SHP77 (cell line): ENCODE measurements around the gene INTS6L.
A peak's percentile ranks its signal among the peaks of the same experiment; 100 is the strongest.
"Not testable (repeated sequence)": the region's sequence is repeated elsewhere in the genome, so short reads cannot be mapped to it uniquely, and the experiment has no call there.

Experiments used
- DNase-seq, 2 experiments: peaks; one replicate each; lab custom pipeline; 2025; lab: John Stamatoyannopoulos, UW

INTS6L gene

DNA sequence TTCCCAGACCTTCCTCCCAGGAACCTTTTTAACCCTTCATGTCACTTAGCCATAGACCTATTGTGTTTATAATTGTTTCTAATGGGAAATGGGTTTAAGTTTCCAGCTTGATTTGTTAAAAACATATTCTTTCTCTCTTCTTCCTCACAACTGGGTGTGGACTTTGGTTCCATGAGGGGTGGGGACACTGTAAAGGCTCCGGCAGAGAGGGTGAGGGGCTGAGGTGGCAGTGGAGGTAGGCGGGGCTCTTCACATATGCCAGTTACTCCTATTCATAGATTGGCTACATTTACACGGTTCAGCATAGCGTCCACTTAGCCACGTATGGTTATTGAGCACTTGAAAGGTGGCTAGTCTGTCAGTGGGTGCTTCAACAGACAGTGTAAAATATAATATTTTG lies 7.8 kb downstream of the INTS6L start:
- DNase-seq, result no peak

- DNase-seq, result no peak
These were observed 8.3 kb downstream of the INTS6L start for GRCh38 chrX:135528756-135529155.

DNA sequence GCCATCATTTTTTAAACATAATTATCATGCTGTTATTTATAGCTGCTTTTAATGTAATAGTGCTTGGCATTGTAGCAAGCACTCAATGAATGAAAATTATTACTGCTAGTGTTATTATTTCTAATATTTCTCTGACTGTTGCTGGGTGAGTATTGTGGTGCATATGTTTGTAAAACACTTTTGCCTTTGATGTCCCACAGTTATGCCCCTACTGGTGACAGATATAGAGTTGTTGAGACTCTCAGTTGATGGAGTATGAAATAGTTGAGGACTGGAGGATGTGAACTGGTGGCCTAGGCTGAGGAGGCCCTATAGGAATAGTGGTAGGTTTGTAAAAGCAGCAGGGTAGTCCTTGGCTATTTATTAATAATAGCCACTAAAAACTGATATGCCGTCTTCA lies 9.6 kb downstream of the INTS6L start:
- no peak for DNase-seq

DNA sequence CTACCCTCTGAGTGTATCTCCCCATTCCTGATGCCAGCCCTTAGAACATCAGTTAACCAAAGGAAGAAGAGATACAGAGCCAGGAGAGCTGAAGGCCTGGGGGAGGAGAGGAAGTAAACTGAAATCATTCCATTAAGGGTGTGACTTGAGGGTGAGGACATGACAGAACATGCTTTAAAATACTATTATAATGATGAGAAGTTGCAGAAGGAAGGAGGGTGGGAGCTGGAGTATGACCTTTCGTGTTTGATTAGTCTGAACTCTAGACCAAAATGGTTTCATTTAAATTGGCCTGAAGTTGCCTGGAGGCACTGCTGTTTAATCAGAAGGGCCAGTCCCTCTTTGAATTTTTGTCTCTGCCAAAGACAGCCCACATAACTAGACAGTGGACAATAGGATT lies 11.4 kb downstream of the INTS6L start:
- DNase-seq, result no peak

DNA sequence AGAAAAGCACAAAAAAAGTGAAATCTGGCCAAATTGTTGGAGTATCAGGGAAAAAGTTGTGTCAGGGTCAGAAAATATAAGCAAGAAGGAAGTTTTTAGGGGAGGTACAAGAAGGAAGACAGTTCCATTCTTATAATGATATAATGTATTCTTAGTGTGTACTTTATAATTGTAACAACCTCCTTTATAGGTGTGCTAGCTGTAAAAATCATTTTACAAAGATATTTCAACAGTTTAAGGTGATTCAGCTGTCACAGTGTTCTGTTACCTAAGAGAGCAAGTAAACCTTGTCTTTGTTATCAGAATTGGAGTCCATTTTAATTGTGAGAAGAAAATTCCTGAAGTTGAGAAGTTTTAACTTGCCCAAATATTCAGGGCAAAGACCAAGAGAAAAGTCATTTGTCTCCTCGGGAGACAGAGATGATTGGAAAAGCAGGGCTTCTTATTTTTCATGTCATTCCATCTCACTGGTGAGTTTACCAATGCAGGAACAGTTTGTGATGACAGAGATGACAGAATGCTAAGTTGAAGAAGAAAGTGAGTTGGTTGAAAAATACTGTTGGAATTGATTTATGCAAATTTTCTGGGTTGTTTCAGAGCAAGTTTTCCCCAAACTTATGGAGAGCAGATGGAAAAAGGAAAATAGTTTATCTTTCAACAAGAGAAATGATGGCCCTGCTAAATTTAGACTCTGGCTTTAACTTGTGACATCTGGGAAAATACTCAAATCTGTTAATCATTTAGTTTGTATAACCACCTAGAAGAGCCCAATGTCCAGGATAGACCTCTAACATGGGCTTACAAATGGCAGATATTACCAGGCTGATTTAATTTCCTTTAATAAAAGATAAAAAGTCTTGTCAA lies 14.8 kb downstream of the INTS6L start:
- no peak for DNase-seq

DNA sequence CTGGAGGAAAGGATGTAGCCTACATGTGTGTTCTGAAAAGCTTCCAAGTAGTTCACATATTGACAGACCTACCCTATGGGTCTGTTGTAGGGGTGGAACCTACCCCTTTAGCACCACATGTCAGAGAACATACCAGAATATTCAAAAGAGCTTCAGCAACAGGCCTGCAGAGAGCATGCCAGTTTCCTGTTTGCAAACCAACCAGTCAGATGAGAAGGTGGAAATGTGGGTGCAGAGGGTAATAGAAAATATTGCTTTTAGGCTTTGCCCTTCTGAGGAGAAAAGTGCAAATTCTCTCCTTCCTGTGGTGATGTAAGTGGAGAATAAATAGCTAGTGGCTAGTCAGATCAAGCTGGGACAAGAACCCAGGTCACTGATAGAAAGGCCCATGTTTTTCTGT lies 16.4 kb downstream of the INTS6L start:
- no peak for DNase-seq

GRCh38 chrX:135541351-135541750 lies 20.9 kb downstream of the INTS6L start:
- no peak for DNase-seq

DNA sequence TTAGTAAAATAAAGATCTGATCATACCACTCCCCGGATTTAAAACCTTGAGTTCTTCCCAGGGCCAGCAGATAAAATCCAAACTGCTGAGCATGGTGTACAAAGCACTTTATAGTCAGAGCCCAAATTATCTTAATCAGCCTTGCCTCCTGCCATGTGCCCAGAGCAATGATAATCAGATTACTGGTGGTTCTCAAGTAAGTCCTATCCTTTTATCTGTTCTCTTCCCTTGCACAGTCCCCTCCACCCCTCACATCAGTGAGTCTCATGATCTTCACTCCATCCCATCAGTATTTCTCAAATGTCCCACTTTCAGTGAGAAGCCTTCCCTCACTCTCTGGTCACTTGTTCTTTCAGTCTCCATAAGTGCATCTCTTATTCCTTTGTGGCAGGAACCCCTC lies 22.7 kb downstream of the INTS6L start:
- no peak for DNase-seq

DNA sequence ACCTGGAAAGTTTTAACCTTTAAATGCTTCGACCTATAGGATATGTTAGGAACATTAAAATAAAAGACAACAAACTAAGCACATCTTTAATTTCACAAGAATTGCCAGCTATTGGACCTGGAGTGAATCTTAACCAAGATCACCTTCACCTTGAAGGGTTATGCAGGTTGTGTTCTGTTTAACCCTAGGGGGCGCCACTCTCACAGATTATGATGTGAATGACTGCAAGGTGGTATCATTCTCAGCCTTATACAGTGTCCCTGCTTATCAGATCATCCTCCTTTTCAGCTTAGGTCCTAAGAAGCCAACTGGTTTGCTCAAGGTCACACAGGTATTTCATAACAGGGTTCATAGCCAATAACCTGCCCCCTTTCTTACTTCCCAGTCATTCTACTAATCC lies 23.5 kb downstream of the INTS6L start:
- DNase-seq, result peak in 1 of 2 experiments; percentile 4

DNA sequence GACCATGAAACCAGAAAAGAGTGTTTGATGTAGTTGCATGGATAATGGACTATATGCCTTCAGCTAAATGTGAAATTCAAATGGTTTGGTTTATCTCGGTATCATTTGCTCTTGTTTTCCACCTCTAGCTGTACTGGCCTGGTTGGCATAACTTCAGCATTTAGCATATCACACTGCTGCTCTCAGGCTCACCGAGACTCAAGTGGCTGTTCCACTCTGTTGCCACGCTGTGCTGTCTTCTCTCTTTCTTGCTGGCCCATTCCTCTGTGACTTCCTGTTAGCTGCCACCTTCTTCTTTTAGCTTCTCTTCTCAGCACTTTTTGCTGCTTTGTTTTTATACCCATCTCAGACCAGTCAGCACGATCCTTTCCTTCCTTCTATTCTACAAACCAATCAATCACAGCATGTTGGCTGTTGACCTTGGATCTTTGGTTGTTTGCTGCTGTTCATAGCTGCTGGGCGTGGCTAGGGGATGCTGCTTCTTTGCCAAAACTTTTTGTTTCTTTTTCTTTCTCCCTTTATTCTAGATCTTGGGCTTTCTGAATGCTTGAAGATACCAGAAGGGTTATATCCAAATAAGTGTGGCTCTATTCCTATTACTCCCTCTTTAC lies 24.0 kb downstream of the INTS6L start:
- no peak for DNase-seq

GRCh38 chrX:135547767-135548166 lies 27.3 kb downstream of the INTS6L start:
- DNase-seq, result no peak

- DNase-seq, result no peak
These were observed 29.1 kb downstream of the INTS6L start for GRCh38 chrX:135549519-135549918.

- no peak for DNase-seq
These were observed 35.6 kb downstream of the INTS6L start for GRCh38 chrX:135556055-135556454.

DNA sequence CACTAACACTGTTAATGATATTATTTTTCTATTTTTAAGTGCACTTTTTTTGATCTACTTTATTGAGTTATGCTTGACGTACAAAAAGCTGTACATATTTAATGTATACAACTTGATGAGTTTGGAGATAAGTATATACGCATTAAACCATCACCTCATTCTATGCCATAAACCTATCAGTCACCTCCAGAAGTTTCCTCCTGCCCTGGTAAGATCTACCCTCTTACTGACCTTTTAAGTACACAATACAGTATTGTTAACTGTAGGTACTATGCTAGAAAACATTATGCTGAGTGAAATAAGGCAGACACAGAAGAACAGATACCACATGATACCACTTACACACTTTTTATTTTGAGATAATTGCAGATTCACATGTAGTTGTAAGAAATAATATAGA lies 36.9 kb downstream of the INTS6L start:
- DNase-seq, result no peak

DNA sequence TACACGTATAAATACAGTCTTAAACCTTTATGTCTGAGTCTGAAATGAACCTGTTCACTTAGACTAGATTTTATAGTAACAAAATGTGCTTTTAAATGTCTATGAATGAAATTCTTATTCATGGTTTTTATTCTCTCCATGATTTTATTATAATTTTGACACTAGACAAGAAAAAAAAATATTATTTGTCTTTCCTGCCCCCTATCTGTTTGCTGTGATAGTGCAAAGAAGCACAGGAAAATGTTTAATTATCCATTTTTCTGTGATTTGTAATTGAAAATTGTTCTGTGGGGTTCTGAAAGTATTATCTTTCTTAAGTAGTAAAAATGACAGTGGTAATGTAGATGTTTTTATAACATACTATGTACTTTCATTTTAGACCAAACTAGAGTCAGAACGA lies 52.0 kb downstream of the INTS6L start:
- no peak for DNase-seq

DNA sequence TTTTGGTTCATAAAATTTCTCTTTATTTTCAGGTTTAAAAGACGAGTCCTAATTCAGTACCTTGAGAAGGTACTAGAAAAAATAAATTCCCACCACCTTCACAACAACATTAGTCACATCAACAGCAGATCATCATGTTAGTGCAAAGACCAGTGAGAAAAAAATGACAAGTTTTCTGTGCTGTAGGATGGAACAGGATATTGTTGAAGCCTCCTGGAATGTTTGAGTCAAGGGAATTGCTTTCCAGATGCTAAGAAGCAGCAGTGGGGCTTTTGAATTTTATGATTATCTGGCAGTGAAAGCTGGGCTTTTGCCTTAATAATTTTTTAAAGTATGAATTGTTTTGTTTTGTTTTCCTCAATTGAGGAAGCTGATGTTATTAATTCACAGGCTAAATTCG lies 61.0 kb downstream of the INTS6L start:
- no peak for DNase-seq

DNA sequence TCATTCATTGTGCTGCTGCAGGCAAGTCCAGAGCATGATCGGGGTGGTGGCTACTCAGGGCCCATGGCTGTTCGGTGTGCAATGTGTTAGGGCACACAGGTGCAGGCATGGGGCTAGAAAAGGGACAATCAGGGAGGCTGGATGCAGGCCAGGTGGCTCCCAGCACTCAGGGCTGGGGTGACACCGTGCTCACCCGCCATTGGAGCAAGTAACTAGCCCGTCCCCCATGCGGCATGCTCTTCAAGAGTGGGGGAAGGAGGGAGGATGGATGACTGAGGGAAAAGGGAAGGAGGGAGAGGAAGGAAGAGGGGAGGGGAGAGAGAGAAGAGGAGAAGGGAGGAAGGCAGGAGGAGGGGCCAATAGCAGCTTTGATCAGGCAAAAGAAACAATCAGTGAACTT lies 64.7 kb downstream of the INTS6L start:
- DNase-seq, result no peak

DNA sequence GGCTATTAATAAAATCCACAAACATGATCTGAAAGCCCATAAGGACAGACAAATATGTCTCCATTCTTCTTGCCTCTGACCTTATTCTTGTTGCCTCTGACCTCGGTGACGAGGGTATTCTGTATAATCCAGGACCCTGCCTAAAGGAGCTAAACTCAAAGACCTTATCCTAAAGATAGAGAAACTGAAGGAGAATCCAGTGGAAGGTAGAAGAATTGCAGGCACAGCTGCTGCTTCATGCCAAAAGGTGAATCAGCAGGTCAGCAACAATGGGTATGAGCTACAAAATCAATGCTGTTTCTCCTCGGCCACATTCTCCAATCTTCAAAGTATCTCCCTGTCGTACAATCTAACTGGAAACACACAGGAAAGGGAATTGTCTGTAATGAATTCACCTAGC lies 71.4 kb downstream of the INTS6L start:
- no peak for DNase-seq

- not testable (repeated sequence) for DNase-seq
These were observed 73.6 kb downstream of the INTS6L start for GRCh38 chrX:135594049-135594448.

DNA sequence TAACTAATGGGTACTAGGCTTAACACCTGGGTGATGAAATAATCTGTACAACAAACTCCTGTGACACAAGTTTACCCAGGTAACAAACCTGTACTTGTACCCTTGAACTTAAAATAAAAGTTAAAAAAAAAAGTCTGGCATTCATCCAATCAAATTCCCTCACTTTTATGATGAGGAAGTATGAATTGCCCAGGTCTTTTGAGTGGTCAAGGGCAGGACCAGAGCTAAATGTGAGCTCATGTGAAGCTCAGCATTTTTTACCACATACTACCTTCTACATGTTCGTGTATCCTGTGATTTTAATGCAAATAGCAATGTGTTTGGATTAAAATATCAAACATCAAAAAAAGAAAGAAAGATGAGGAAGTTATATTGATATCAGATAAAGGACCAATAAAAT lies 74.0 kb downstream of the INTS6L start:
- DNase-seq, result not testable (repeated sequence)

- DNase-seq, result no peak
These were observed 75.1 kb downstream of the INTS6L start for GRCh38 chrX:135595543-135595942.

DNA sequence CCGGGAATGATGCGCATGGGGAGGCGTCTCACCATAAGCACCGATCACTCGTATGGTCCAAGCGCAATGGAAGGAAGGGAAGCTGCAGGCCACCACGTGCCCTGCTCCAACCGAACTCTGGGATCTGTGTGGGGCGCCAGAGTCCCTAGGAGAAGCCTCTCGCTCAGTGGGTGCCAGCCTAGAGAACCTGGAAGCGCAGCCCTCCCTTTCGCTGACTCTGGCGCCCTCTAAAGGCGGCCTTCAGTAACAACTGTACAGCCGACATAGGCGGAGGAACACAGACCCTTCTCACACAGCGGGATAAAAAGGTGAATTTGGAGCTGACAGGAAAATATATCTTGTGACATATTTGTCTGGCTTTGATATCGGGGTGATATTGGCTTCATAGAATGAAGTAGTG lies 76.0 kb downstream of the INTS6L start:
- peak; percentile 19 to 40 for DNase-seq

DNA sequence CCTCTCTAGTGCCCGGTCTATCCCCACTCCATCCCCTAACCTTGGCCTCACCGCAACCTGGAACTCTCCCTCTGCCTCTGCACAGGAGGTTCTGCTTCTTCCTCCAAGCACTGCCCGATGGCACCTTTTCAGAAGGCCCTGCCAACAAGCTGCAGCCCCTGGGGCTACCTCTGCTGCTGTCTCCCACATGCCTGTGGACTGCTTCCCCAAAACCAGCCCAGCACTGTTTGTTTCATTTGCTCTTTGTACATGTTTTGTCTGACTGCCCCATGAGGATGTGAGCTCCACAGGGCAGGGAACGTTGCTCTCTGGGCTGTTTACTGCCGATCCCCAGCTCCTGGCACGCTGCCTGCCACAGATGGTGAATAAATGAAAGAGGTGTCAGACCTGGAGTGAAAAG lies 85.4 kb downstream of the INTS6L start:
- DNase-seq, result no peak
